Esophagus (tissue), 2 donors: ENCODE results near the gene ZNF385B. TPM values are rescaled to one million over a fixed set of nuclear protein-coding genes. Genes with fewer than 3 reads are reported as not detected.

Experiments
- H3K27ac ChIP-seq, 2 donors: one replicate each; pipeline ENCODE4 v1.5.1; 2013; ENCODE audit warnings: low read depth in 2 of 2, mild to moderate bottlenecking in 2 of 2, inconsistent platforms in 1 of 2, low read length in 1 of 2, moderate library complexity in 1 of 2
- H3K27me3 ChIP-seq, 2 donors: one replicate each; pipeline ENCODE4 v1.6.1; 2013; ENCODE audit warnings: low read length in 2 of 2, control low read depth in 1 of 2, mild to moderate bottlenecking in 1 of 2; ENCODE audit not compliant: insufficient read depth in 2 of 2, control insufficient read depth in 1 of 2
- H3K36me3 ChIP-seq, 2 donors: one replicate each; pipeline ENCODE4 v1.6.1; 2013; ENCODE audit warnings: low read length in 1 of 2; ENCODE audit not compliant: control insufficient read depth in 2 of 2, insufficient read depth in 2 of 2
- H3K4me1 ChIP-seq, 2 donors: one replicate each; pipeline ENCODE4 v1.6.1; 2013; ENCODE audit warnings: low read length in 1 of 2; ENCODE audit not compliant: control insufficient read depth in 2 of 2, insufficient read depth in 2 of 2
- H3K4me3 ChIP-seq, 2 donors: one replicate each; pipeline ENCODE4 v1.5.1; 2013; ENCODE audit warnings: low read length in 2 of 2, mild to moderate bottlenecking in 2 of 2, low read depth in 1 of 2, moderate library complexity in 1 of 2
- H3K9me3 ChIP-seq, 2 donors: one replicate each; pipeline ENCODE4 v1.6.1; 2013; ENCODE audit warnings: mild to moderate bottlenecking in 2 of 2, low read depth in 1 of 2, low read length in 1 of 2, moderate library complexity in 1 of 2; ENCODE audit not compliant: control insufficient read depth in 2 of 2, insufficient read depth in 1 of 2
- WGBS, 2 donors: extraction: QIAGEN DNeasy Blood & Tissue Kit; methylation state at CpG; one replicate each; pipeline ENCODE4 v1.1.7; 2013; 5-methylcytosine and 5-hydroxymethylcytosine counted together
- polyA plus RNA-seq, 2 donors: library from polyadenylated mRNA; stranded (reverse); fragments of 200-250 nt; gene quantifications; one replicate each; pipeline ENCODE4 v1.2.3, GENCODE V29; 2013
- donor health status: healthy with polysubstance abuse.
- donor health status: Bipolar disorder and iron deficiency.

Gene ZNF385B
- polyA plus RNA-seq, 2 donors: 0.22 to 0.29 TPM

DNA sequence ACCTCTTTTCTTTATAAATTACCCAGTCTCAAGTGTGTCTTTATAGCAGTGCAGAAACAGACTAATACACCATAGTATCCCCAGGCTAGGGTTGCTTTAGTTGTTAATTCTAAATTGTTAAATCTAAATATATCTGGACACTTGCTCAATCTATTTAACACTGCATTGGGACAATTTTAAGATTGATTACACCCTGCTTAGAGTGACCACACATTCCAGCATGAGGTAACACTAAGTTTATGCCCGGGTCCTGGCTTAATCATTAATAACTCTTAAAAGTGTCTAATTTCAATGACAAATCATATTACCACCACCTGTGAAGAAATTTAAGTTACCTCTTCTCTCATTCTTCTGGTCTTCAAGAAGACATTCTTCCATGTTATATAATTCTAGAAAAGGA is 131.4 kb downstream of the ZNF385B start:
- no peaks in the 10 kb centered on the region for H3K9me3 ChIP-seq
- H3K27me3 ChIP-seq: no peaks in the 10 kb centered on the region
- WGBS, 2 donors: 29 to 58% methylated on average over 1 of the region's 1 CpG
- H3K4me1 ChIP-seq: no peaks in the 10 kb centered on the region
- no peaks in the 10 kb centered on the region for H3K36me3 ChIP-seq
- no peak overlapping the region for H3K27ac ChIP-seq
- no peak overlapping the region for H3K4me3 ChIP-seq

DNA sequence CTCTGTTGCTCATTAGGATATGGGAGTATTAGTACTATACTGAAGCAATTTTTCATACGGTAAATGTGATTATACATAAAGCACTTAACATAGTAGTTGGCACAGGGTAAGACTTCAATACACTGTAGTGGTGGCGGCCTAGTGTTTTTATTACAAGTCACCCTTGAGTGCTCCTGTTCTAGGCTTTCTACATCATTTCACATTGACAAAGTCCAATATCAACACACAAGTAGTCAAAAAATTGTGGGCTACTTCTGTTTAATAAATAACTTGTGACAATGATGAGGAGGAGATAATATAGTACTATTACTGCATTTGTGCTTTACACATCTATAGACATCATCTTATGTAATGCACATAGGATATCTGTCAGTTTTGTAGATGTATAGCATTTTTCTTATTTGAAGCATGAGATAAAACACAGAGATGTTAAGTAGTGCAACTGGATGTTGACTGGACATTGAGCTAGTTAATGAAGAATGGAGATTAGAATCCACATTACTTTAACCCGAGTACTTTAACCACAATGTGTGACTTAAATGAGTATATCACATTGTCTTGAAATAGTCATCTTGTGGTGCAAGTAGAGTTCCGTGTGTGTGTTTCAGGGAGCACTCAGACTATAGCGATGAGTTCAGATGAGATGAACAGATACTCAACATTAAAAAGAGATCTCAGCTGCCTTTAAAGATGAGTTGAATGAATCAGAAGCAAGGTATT is 134.8 kb downstream of the ZNF385B start:
- Histone ChIP-seq H3K36me3 (no peaks in the 10 kb centered on the region), H3K4me3 (no peak overlapping the region), H3K4me1 (no peaks in the 10 kb centered on the region), H3K27me3 (no peaks in the 10 kb centered on the region), H3K9me3 (no peaks in the 10 kb centered on the region), H3K27ac (no peak overlapping the region)
- 91 to 93% methylated on average over 5 of the region's 5 CpGs for WGBS, 2 donors

DNA sequence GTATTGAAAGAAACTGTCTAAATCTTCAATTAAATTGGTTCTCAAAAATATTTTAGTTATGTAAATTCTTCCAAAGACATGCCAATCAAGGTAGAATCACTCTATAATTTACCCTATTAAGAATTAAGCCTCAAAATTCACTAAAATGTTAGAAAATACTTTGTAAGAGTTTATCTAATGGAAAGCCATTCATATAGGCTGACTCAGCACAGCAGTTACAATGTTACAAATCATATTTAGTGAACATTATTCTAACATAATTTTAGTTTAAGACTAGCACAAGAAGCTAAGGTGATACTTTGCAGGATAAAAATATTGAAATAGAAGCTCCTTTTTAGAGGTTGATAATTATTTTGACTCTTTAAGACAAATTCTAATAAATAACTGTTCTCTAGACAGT is 137.0 kb downstream of the ZNF385B start:
- no peaks in the 10 kb centered on the region for H3K9me3 ChIP-seq
- H3K27ac ChIP-seq: no peak overlapping the region
- no peak overlapping the region for H3K4me3 ChIP-seq
- no peaks in the 10 kb centered on the region for H3K4me1 ChIP-seq
- H3K27me3 ChIP-seq: no peaks in the 10 kb centered on the region
- H3K36me3 ChIP-seq: no peaks in the 10 kb centered on the region

DNA sequence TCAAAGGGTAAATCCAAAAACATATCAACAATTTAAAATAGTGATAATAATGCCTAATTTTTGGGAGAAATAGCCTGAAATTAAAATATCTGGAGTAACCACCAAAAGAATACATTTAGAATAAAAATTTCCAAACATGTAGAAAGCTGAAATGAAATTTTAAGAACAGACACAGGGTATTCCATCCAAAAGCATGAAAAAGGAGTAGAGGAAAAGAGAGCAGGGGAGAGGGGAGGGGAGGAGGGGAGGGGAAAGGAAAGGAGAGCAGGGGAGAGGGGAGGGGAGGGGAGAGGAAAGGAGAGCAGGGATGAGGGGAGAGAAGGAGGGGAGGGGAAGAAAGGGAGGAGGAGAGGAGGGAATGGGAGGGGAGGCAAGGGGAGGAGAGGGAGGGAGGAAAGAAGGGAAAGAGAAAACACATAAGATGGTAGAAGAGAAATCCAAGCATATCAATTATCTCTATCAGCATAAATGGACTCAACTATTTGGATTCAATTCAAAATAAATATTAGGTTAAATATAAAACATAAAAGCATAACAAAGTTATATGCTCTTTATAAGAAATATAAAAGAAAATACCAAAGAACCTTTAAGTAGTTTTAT is 141.1 kb downstream of the ZNF385B start:
- no peak overlapping the region for H3K4me3 ChIP-seq
- no peaks in the 10 kb centered on the region for H3K36me3 ChIP-seq
- no peaks in the 10 kb centered on the region for H3K4me1 ChIP-seq
- H3K27me3 ChIP-seq: no peaks in the 10 kb centered on the region
- no peak overlapping the region for H3K27ac ChIP-seq
- H3K9me3 ChIP-seq: no peaks in the 10 kb centered on the region

DNA sequence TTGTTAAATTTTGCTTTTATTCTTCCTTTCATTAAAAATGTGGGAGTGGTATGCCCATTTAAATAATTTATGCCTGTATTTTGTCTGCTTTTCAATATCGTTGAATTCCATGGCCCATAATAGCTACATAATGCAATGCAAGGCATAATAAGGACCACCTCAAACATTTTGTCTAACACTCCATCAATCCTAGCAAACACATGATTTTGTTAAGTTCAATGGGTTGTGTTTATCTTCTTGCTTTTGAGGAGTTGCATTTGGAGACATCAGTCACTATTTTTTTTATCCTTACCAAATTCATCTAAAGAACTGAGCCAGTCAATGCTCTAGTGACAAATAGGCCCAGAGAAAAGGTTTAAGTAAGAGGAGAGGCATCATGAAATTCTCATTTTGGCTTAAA is 145.5 kb downstream of the ZNF385B start:
- H3K36me3 ChIP-seq: no peaks in the 10 kb centered on the region
- no peaks in the 10 kb centered on the region for H3K27me3 ChIP-seq
- WGBS, 2 donors: 58 to 64% methylated on average over 1 of the region's 1 CpG
- no peaks in the 10 kb centered on the region for H3K9me3 ChIP-seq
- no peak overlapping the region for H3K27ac ChIP-seq
- H3K4me3 ChIP-seq: no peak overlapping the region
- H3K4me1 ChIP-seq: no peaks in the 10 kb centered on the region

DNA sequence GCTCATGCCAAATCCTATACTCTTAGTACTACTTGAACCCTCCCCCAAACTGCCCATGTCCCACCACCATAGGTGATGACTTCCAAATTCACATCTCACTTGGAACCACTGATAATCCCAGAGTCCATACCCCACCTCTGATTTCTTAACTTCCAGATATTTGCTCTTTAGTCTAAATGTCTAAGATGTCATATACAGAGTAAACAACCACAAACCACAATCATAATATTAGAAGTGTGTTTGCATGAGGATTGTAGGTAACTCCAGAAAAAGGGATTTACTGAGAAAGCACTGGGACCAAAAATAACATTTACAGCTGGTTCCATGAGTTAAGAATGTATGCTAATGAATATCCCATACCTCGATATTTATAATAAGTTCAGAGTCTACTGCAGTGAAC is 146.2 kb downstream of the ZNF385B start:
- H3K27me3 ChIP-seq: no peaks in the 10 kb centered on the region
- H3K4me1 ChIP-seq: no peaks in the 10 kb centered on the region
- no peak overlapping the region for H3K27ac ChIP-seq
- H3K36me3 ChIP-seq: no peaks in the 10 kb centered on the region
- 65 to 77% methylated on average over 1 of the region's 1 CpG for WGBS, 2 donors
- H3K9me3 ChIP-seq: no peaks in the 10 kb centered on the region
- no peak overlapping the region for H3K4me3 ChIP-seq

DNA sequence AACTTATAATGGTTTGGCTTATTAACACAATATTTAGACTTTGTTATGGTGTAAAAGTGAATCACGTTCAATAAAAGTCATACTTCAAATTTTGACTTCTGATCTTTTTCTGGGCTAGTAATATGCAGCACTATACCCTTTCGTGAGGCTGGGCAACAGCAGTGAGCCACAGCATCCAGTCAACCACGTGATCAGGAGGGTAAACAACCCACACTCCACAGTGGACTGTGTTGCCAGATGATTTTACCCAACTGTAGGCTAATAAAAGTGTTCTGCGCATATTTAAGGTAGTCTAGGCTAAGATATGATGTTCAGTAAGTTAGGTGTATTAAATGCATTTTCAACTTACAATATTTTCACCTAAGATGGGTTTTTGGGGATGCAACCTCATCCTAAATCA is 148.6 kb downstream of the ZNF385B start:
- 69 to 74% methylated on average over 4 of the region's 4 CpGs for WGBS, 2 donors
- Histone ChIP-seq H3K4me3 (no peak overlapping the region), H3K9me3 (no peaks in the 10 kb centered on the region), H3K27ac (no peak overlapping the region), H3K27me3 (no peaks in the 10 kb centered on the region), H3K4me1 (no peaks in the 10 kb centered on the region), H3K36me3 (no peaks in the 10 kb centered on the region)

DNA sequence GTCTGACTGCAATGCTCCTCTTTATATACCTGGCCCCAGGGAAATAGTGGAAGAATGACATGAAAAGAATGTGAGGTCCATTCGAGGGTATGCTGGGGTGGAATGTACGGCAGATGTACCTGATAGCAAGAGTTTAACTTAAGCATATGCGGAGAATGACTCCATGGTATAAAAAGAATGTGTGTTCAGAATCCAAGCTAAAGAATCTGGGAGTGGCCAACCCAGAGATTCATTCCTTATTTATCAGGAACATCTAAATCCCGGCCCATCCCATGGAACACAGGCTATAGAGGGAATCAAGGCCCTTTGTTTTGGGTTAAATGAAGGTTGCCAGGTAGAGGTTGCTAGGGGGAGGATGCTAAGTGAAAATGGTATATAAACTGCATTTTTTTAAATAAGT is 150.0 kb downstream of the ZNF385B start:
- 70 to 82% methylated on average over 4 of the region's 4 CpGs for WGBS, 2 donors
- Histone ChIP-seq H3K27me3 (no peaks in the 10 kb centered on the region), H3K4me3 (no peak overlapping the region), H3K9me3 (no peaks in the 10 kb centered on the region), H3K36me3 (no peaks in the 10 kb centered on the region), H3K27ac (no peak overlapping the region), H3K4me1 (no peaks in the 10 kb centered on the region)

DNA sequence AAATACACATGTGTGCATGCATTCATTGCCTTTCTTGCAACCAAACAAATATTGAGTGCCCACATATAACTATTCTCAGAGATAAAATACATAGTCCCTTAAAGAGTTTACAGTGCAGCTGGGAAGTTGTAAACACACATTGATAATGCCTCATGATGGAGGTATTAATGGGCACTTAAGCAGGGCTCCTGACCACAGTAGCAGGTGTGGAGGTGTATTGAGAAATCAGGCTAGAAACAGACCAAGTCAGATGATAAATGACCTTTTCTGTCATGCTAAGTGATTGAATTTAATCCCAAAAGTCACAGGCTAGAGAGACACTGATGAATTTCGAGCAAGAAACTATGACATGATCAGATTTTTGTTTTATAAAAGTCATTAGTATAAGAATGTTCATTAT is 157.7 kb downstream of the ZNF385B start:
- no peaks in the 10 kb centered on the region for H3K36me3 ChIP-seq
- H3K27ac ChIP-seq: no peak overlapping the region
- no peaks in the 10 kb centered on the region for H3K4me1 ChIP-seq
- no peaks in the 10 kb centered on the region for H3K27me3 ChIP-seq
- H3K9me3 ChIP-seq: no peaks in the 10 kb centered on the region
- H3K4me3 ChIP-seq: no peak overlapping the region
- 24 to 36% methylated on average over 1 of the region's 1 CpG for WGBS, 2 donors

DNA sequence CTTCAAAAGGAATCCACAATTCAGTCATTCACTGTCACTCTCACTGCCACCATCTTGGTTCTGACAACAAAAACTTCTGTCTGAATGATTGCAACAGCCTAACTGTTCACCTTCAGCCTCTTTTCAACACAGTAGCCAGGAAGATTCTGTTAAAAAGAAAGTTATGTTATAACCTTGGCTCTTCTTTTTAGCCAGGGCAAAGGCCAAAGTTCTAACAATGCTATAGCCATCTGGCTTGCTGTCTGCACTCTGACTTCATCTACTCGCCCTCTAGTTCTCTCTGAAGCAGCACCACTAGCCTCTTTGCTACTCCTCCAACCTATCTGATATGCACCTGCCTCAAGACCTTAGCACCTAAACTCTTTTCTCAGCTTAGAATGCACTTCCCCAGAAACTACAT is 158.5 kb downstream of the ZNF385B start:
- H3K9me3 ChIP-seq: no peaks in the 10 kb centered on the region
- H3K4me3 ChIP-seq: no peak overlapping the region
- H3K27me3 ChIP-seq: no peaks in the 10 kb centered on the region
- H3K4me1 ChIP-seq: no peaks in the 10 kb centered on the region
- H3K36me3 ChIP-seq: no peaks in the 10 kb centered on the region
- WGBS, 2 donors: 62 to 69% methylated on average over 1 of the region's 1 CpG
- no peak overlapping the region for H3K27ac ChIP-seq
